ENCODE data around the gene GALNT14.

The GALNT14 gene

DNA sequence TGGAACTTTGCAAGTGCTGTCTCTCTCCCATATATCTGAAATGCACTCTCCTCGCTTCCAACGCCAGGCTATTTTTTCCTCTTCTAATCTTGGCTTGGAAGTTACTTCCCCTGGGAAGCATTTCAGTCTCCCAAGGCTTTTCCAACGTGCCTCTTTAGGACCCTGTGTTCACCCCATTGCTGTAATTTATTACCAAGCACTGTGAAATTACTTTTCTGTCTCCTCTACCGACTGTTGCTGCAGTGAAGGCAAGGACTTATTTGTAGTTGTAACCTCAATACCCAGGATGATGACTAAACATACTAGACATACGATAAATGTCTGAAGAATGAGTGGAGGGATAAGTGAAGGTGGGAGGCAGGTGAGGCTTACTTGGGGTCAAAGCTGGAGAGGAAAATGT is 163.7 kb downstream of the GALNT14 start:
- no peak for DNase-seq (ENCODE audit: low read depth)

DNA sequence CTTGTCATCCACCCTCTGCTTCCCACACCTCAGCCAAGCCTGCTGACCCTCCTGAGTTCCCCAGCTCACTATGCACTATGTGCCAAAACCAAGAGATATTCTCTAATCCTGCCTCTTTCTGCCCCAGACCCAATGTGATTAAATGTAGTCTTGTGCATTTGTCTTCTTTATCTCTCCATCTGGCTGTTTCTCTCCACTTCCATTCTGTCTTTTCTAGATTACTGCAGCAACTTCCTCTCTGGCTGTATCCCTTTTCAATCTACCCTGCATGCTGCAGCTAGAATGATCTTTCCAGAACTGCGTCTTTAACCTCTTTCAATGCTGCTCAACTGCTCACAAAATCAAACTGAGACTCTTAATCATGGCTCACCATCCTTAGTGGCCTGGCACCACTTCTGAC is 164.1 kb downstream of the GALNT14 start:
- no peak for DNase-seq (ENCODE audit: low read depth)

GRCh38 chr2:30971231-30972025 is 166.8 kb downstream of the GALNT14 start:
- no peak for DNase-seq (ENCODE audit: low read depth)

DNA sequence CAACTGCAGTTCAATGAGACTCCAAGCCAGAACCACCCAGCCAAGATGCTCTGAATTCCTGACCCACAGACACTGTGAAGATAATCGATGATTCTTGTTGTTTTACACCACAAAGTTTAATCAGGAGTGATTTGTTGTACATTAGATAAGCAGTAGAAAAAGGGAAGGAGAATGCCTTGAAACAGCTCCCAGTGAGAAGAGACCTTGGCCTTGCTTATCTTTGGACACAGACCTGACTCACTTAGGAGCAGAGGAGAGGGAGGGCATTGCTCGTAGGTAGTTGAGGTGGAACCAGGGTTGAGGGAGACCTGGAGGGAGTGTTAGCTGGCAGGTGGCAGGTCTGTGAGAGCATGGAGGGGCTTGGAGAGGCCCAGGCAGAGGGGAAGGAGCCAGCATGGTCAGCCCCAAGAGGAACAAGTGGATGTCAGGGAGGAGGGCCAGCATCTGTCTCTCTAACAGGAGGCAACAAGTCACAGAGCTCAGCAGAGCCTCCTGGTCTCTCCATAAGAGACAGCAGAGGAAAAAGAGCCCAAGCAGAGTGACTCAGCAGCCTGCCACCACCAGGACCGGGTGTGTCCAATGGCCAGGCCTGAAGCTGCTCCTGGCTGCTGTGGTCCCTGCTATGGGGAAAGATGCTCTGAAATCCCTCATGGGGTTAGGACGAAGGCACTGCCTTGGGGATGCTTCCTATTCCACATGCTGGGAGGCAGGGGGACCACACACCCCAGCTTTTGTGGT is 169.4 kb downstream of the GALNT14 start:
- no peak for DNase-seq (ENCODE audit: low read depth)

DNA sequence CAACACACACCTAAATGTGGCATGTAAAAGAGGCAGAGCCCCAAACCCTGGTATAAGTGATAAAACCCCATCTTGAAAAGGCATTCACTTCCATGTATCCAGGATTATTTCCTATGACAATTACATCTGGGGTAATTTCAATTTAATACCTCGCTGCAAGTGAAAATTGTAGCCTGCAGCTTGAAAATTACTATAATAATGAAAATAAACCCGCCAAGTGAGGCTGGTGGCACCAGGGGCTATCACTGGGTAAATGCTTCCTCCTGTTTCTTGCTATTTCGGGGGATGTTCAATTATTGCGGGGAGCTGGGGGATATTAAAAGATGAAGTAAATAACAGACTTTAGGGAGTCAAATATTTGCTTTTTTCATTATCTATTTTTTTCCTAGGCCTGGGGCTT is 171.5 kb downstream of the GALNT14 start:
- DNase-seq (ENCODE audit: low read depth) = no peak

GRCh38 chr2:30965022-30965531 is 173.2 kb downstream of the GALNT14 start:
- DNase-seq (ENCODE audit: low read depth) = no peak

DNA sequence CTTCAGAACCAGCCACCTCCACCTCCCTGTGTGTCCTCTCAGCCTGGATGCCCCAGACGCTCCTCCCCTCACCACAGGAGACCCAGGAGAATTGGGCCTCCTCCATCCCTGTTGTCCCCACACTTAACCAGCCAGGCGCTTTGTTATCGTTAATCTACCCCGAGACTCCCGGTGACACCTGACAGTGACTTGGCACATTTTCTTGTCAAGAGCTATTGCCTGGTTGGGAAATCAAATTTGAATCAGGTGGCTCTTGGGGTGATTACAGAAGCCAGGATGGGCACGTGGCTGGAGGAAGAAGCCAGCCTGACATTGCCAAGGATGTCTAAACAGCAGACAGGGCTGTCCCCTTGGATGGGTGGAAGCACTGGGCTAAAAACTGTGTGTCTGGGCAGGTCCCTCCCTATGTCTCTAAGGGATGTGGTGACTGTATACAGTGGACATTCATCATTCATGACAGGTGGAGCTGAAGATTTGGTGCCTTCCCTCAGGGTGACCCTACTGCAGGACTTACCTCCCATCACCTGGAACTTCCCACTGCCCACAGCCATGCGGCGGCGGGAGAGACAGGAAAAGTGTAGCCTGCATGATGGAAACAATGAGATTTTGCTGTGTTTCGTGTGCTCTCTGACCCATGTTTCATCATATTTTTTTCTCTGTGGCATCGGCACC is 173.8 kb downstream of the GALNT14 start:
- DNase-seq (ENCODE audit: low read depth) = no peak

DNA sequence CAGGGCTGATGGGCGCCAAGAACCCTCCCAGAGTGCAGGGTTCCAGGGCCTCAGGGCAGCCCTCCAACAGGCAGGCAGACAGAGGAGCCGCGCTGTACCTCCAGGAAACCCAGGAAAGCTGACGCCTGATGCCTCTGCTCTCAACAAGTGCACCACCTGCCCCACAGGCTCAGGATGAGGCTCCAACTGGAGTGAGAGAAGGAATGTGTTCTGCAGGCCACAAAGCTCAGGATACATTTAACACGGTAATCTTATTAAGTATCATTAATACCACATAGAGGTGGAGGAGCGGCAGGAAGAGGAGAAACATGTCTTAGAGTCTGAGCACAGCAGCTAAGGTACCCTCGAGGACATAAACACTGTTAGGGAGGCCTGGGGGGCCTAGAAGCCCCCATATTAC is 175.1 kb downstream of the GALNT14 start:
- DNase-seq (ENCODE audit: low read depth) = no peak

- no peak for DNase-seq (ENCODE audit: low read depth)
Measured at GRCh38 chr2:30960213-30960612, 178.0 kb downstream of the GALNT14 start.

GRCh38 chr2:30959653-30960052 is 178.6 kb downstream of the GALNT14 start:
- no peak for DNase-seq (ENCODE audit: low read depth)

- DNase-seq (ENCODE audit: low read depth) = no peak
Measured at GRCh38 chr2:30958918-30959265, 179.3 kb downstream of the GALNT14 start.

GRCh38 chr2:30958193-30958917 is 179.9 kb downstream of the GALNT14 start:
- DNase-seq (ENCODE audit: low read depth) = no peak

GRCh38 chr2:30957591-30957990 is 180.6 kb downstream of the GALNT14 start:
- DNase-seq (ENCODE audit: low read depth) = no peak

GRCh38 chr2:30956995-30957394 is 181.2 kb downstream of the GALNT14 start:
- DNase-seq (ENCODE audit: low read depth) = no peak

DNA sequence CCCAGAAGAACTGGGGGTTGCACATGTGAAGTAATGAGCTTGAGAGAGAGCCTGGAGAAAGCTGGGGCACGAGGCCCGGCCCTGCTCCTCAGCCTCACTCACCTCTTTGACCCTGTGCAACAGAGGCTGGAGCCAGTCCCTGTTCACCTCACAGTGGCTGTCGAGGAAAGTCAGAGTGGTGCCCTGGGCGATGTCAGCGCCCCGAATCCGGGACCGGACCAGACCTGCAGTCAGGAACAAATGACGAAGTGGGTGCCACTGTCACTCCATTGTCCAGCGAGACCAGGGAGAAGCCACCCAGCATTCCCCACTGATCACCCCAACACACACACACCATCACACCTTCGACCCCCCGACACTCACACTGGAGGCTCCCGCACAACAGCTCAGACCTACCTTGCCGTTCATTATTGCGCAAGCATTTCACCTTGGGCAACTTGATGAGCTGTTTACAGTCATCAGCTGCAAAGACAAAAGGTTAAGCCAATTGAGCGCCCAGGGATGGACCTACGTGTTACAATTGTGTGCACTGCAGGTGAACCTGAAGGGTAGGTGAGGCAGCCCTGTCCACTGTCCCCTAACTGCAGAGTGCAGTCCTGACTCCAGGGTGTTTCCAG is 182.6 kb downstream of the GALNT14 start:
- no peak for DNase-seq (ENCODE audit: low read depth)

GRCh38 chr2:30950339-30950738 is 187.9 kb downstream of the GALNT14 start:
- no peak for DNase-seq (ENCODE audit: low read depth)

DNA sequence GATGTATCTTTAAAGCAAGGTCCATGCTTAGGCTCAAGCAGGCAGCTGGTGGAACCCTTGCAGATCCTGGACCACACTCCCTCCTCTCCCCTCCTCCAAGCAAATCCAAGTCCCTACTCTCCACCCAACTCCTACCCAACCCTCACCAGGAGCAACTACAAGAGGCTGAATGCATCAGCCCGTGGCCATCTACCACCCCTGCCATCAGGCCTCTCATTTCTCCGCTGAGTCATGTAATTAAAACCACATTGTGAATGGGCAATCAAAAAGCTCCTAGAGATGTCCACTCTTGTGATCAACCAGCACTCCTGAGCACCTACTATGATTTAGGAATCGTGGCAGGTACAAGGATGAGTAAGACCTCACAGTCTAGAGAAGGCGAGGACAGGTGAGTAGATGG is 188.8 kb downstream of the GALNT14 start:
- DNase-seq (ENCODE audit: low read depth) = no peak

- no peak for DNase-seq (ENCODE audit: low read depth)
Measured at GRCh38 chr2:30948857-30949256, 189.4 kb downstream of the GALNT14 start.

- DNase-seq (ENCODE audit: low read depth) = no peak
Measured at GRCh38 chr2:30948130-30948529, 190.1 kb downstream of the GALNT14 start.

- no peak for DNase-seq (ENCODE audit: low read depth)
Measured at GRCh38 chr2:30947686-30948085, 190.6 kb downstream of the GALNT14 start.

GRCh38 chr2:30942419-30942818 is 195.8 kb downstream of the GALNT14 start:
- DNase-seq (ENCODE audit: low read depth) = no peak

GRCh38 chr2:30940839-30941238 is 197.4 kb downstream of the GALNT14 start:
- DNase-seq (ENCODE audit: low read depth) = no peak
